Parietal lobe (tissue), 1 donor: Measurements from ENCODE around the gene CALCOCO1. TPM values are rescaled to one million over a fixed set of nuclear protein-coding genes. Genes with fewer than 3 reads are reported as not detected.

ENCODE experiments used
- total RNA-seq: library from RNA; depleted of rRNA; stranded (reverse); fragments of >200 nt; gene quantifications from one replicate; pipeline ENCODE4 v1.2.3, GENCODE V29; 2014

CALCOCO1 gene
- 144 TPM for total RNA-seq

DNA sequence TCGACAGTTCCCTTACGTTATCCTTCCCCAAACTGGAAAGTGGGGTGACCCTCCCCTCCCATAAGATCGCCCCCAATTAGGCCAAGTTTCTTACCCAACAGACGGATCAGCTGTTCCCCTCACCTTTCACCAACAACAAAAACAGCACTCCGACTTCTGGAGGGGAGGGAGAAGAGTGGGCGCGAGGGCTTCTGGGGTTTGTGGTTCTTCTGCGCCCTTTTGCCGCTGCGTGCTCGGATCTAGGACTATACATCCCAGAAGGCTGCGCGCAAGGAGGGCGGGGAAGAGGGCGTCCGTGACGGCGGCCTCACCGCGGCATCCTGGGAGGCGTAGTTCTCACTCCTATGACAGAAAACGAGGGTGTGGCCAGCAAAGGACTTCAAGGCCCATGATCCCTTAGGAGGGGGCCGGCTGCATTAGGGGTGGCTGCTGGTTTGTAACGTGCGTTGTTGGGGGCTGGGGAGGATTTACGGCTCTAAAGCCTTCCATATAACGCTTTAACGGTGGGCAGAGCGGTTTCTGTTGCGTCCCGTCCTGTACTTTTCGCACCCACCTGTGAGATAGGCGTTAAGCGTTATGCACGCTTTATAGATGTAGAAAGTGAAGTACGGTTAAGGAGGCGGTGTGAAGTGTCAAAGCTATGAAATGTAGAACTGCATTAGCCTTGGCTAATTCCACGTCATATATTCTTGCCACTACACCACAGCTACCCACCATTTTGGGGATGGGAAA, at the start of gene CALCOCO1:
Gene CALCOCO1, minus strand, starts transcription at position 143 of the 732 bp plus-strand sequence. CDS start 2,210 bp downstream, outside the sequence.

DNA sequence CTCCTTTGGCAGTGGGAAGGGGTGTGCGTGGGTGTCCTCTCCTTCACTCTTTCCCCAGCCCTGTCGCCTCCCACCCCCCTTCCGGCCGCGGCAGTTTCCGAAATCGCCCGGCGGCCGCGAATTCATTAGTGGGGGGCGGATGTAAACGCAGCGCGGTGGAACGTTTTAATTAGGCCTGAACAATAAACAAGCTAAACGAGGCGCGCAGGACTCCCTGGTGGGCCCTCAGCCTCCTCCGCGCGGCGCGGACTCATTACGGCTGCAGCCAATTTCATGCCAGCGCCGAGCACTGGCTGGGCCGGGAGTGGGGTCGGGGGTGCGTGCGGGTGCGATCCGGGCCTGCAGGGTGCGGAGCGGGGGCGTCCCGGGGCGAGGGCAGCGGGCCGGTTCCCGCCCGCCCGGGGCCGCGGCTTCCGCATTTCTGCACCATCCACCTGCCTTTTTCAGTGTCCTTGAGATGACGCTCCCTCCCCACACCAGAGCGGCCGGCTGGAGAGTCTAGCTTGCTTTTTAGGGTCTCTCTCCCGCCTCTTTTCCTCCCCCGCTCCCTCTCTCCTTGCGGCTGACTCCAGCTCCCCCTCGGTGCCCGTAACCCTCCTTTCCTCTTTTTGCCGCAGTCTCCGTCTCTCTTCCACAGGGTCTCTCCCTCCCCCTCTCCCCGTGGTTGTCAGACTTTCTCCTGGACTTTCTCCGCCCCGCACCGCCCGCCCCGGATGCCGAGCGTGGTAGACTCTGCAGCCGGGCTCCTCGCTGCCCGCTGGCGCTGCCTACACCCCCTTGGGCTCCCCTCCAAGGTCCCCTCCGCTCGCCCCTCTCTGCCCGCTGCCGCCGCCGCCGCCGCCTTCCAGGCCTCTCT, 24.3 kb upstream of the CALCOCO1 start, which contains the start of gene CISTR:
Gene CISTR, minus strand, starts transcription at position 644 of the 856 bp plus-strand sequence.

DNA sequence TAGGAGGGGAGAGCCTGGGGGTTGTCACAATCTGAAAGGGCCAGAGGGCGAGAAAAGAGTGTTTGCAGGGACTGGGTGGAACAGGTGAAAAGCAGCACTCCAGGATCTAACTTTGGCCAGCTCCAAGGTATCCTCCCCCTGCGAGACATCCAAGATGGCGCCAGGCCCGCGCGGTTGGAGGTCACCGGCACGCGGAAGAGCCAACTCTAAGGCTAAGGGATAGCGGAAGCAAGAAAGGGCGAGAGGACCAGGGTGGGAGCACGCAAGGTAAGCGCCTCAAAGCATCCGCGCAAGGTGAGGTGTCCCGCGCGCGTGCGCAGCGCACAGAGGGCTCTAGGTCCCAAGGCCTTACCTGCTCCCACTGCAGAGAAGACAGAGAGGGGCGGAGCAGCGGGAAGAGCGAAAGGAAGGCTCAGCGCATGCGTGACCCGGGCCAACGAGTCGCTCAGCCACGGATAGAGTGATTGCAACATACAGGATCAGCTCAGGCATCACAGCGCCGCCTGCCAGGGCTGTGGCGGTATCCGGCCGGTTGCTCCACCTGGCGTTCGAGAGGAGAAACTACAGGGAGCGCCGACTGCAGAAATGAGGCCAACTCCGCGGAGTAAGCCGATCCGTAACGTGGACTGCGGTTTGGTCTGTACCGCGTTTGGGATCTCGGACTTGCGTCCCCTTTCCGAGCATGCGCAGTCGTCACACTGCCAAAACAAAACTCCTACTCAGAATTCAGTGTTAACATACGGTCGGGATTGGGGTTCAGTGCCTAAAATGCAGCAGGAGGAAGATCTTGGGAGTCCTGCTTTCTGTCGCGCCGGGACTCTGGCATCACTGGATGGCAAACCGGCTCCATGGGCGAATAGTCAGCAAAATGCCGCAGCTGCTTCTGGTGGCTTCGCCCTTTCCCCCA, 51.3 kb downstream of the CALCOCO1 start, which contains the start of gene ATP5MC2:
Gene ATP5MC2, minus strand, starts transcription at position 383 of the 907 bp plus-strand sequence. CDS start 3,469 bp downstream, outside the sequence.

Other genes with a start within 250 kb of the CALCOCO1 start
- 61.0 TPM for gene MAP3K12, start 228.0 kb downstream of the CALCOCO1 start, total RNA-seq
- gene TARBP2, start 226.2 kb downstream of the CALCOCO1 start, total RNA-seq = 41.3 TPM
- not detected for gene NPFF, start 220.0 kb downstream of the CALCOCO1 start, total RNA-seq
- gene ATF7, start 101.1 kb downstream of the CALCOCO1 start, total RNA-seq = 26.0 TPM
- gene ATP5MC2, start 51.4 kb downstream of the CALCOCO1 start, total RNA-seq = 74.5 TPM
- gene CISTR, start 24.5 kb upstream of the CALCOCO1 start, total RNA-seq = not detected
- gene HOXC13, start 211.4 kb upstream of the CALCOCO1 start, total RNA-seq = not detected
- gene HOXC12, start 227.5 kb upstream of the CALCOCO1 start, total RNA-seq = not detected
- not detected for gene HOXC11, start 245.7 kb upstream of the CALCOCO1 start, total RNA-seq
- not detected for gene HOTAIR, start 247.5 kb upstream of the CALCOCO1 start, total RNA-seq